ENCODE data around the gene PAK6.

PAK6 gene

DNA sequence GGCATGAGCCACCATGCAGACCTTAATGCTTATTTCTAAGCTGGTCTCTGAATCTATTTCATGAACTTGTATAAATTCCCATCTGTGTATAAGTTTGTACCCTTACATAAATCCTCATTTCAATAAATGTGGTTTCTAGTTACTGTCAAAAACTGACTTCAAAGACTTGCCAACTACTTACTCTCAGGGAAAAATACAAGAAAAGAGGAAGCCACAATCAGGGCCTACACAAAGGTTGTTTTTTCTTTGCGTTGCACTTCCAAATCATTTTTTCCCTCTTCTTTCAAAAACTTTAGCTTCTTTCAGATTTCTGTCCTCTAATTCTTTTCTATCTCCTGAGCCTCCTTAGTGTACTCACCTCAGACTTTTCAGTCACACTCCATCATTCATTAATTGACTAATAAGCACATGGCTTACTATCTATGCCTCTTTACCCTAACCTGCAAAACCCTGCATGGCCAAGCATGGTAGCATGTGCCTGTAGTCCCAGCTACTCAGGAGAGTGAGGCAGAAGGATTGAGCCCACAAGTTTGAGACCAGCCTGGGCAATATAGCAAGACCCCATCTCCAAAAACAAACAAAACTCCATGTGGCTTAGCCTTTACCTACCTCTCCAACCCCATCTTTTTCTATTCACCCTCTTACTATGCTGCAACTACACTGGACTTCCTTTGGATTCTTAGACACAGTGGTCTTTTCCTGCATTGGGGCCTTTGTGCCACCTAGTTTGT is 40.3 kb upstream of the PAK6 start:
- Histone ChIP-seq H3K27me3 (ENCODE audit: low read depth, low read length) (no peaks in the 10 kb centered on the region), H4K20me1 (ENCODE audit: insufficient read depth, low read length) (0 out of 2 replicates have a peak, but pooled peaks cover 3% of the 10 kb centered on the region), H3K4me3 (ENCODE audit: low read length) (no peak overlapping the region), H3K9ac (ENCODE audit: low read length) (no peak overlapping the region), H3K9me3 (ENCODE audit: insufficient read depth, low read length) (no peaks in the 10 kb centered on the region), H3K4me2 (ENCODE audit: low read length) (no peak overlapping the region), H3K27ac (ENCODE audit: low read length) (no peak overlapping the region), H3K36me3 (replicated peaks; ENCODE audit: low read depth, low read length) (peaks cover 69% of the 10 kb centered on the region), H3K4me1 (ENCODE audit: low read length) (no peaks in the 10 kb centered on the region), H2AFZ (ENCODE audit: low read depth, low read length) (no peak overlapping the region), H3K79me2 (ENCODE audit: low read length) (peaks cover 33% of the 10 kb centered on the region)
- TF ChIP-seq CTCF (IDR thresholded peaks at IDR 0.05; ENCODE audit: low read depth, low read length) (no peak), EZH2phosphoT487 (IDR thresholded peaks at IDR 0.05; ENCODE audit: low read depth) (no peak)

DNA sequence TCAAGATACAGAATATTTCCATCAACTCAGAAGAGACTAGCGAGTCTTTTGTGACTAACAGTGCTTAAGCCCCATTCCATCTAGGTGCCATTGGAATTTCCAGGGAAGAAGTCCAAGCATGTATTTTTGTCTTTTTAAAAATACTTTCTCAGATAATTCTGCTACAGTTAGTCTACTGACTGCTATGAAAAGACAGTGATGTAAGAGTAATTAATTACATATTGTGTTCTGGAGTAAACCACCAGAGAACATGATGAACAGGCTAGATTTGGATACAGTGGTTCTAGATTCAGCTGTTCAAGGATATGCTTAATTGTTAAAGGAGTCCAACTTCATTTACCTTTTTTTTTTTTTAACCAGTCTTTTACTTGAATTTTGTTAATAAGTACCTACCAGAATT is 34.8 kb upstream of the PAK6 start:
- Histone ChIP-seq H3K4me2 (ENCODE audit: low read length) (no peak overlapping the region), H3K36me3 (replicated peaks; ENCODE audit: low read depth, low read length) (peaks cover 65% of the 10 kb centered on the region), H3K4me1 (ENCODE audit: low read length) (no peaks in the 10 kb centered on the region), H3K79me2 (ENCODE audit: low read length) (no peaks in the 10 kb centered on the region), H4K20me1 (ENCODE audit: insufficient read depth, low read length) (no peaks in the 10 kb centered on the region), H3K27me3 (ENCODE audit: low read depth, low read length) (no peaks in the 10 kb centered on the region), H3K4me3 (ENCODE audit: low read length) (no peak overlapping the region), H3K9ac (ENCODE audit: low read length) (no peak overlapping the region), H3K27ac (ENCODE audit: low read length) (no peak overlapping the region), H2AFZ (ENCODE audit: low read depth, low read length) (no peak overlapping the region), H3K9me3 (ENCODE audit: insufficient read depth, low read length) (no peaks in the 10 kb centered on the region)
- TF ChIP-seq EZH2phosphoT487 (IDR thresholded peaks at IDR 0.05; ENCODE audit: low read depth) (no peak), CTCF (IDR thresholded peaks at IDR 0.05; ENCODE audit: low read depth, low read length) (no peak)

DNA sequence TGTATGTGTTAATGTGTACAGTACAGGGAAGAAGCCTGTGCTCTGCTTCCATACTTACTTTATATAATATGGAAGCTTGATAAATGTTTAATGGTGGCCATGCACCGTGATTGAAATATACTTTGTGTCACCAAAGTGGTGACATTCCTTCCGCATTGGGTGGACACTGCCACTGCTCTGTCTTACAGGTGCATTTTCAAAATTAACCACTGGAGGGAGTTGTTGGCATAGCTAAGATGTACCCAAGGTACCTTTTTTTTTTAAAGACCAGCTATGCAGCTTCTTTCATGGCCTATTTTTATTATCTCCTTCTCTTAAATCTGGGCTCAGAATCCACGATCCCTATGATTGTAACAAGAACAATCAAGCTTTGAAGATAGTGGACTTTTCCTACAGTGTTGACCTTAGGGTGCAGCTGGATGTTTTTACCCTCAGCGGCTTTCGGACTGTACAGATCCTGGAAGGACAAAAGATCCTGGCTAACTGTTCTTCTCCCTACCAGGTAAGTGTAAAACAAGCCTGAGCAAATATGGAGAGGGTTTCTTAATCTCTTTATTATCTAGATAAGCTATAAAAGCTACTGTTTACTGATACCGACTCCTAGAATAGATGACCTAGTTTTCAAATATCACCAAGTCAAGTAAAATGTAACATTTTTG is 21.6 kb upstream of the PAK6 start:
- H2AFZ ChIP-seq (ENCODE audit: low read depth, low read length) = no peak overlapping the region
- H3K9me3 ChIP-seq (ENCODE audit: insufficient read depth, low read length) = no peaks in the 10 kb centered on the region
- H3K27me3 ChIP-seq (ENCODE audit: low read depth, low read length) = no peaks in the 10 kb centered on the region
- H4K20me1 ChIP-seq (ENCODE audit: insufficient read depth, low read length) = no peaks in the 10 kb centered on the region
- H3K4me3 ChIP-seq (ENCODE audit: low read length) = no peak overlapping the region
- TF ChIP-seq CTCF (IDR thresholded peaks at IDR 0.05; ENCODE audit: low read depth, low read length) = peak; percentile 77
- no peak for TF ChIP-seq EZH2phosphoT487 (IDR thresholded peaks at IDR 0.05; ENCODE audit: low read depth)
- peaks cover 61% of the 10 kb centered on the region for H3K36me3 ChIP-seq (replicated peaks; ENCODE audit: low read depth, low read length)
- H3K4me2 ChIP-seq (ENCODE audit: low read length) = no peak overlapping the region
- H3K79me2 ChIP-seq (ENCODE audit: low read length) = no peaks in the 10 kb centered on the region
- no peak overlapping the region for H3K27ac ChIP-seq (ENCODE audit: low read length)
- no peak overlapping the region for H3K9ac ChIP-seq (ENCODE audit: low read length)
- H3K4me1 ChIP-seq (ENCODE audit: low read length) = no peaks in the 10 kb centered on the region

- Histone ChIP-seq H3K4me1 (ENCODE audit: low read length) (no peaks in the 10 kb centered on the region), H4K20me1 (ENCODE audit: insufficient read depth, low read length) (no peaks in the 10 kb centered on the region), H3K79me2 (ENCODE audit: low read length) (no peaks in the 10 kb centered on the region), H3K4me3 (ENCODE audit: low read length) (no peak overlapping the region), H3K36me3 (replicated peaks; ENCODE audit: low read depth, low read length) (peaks cover 61% of the 10 kb centered on the region), H3K4me2 (ENCODE audit: low read length) (no peak overlapping the region), H3K9ac (ENCODE audit: low read length) (no peak overlapping the region), H3K9me3 (ENCODE audit: insufficient read depth, low read length) (no peaks in the 10 kb centered on the region), H2AFZ (ENCODE audit: low read depth, low read length) (no peak overlapping the region), H3K27ac (ENCODE audit: low read length) (no peak overlapping the region), H3K27me3 (ENCODE audit: low read depth, low read length) (no peaks in the 10 kb centered on the region)
- TF ChIP-seq CTCF (IDR thresholded peaks at IDR 0.05; ENCODE audit: low read depth, low read length) = no peak
- no peak for TF ChIP-seq EZH2phosphoT487 (IDR thresholded peaks at IDR 0.05; ENCODE audit: low read depth)
Measured at GRCh38 chr15:40219801-40220200, 19.1 kb upstream of the PAK6 start.
